OCI-LY7 (cell line): ENCODE results near the gene GPR132.

Experiments
- EZH2phosphoT487 ChIP-seq: fragments of 200-600 bp; sonication (generic); IDR thresholded peaks from 2 replicates; pipeline ENCODE4 v1.6.1; 2018; ENCODE audit warnings: low read depth, borderline replicate concordance, mild to moderate bottlenecking, mixed run types, antibody characterized with exemption, low read length, moderate library complexity, mixed read lengths
- TF ChIP-seq, protein P1 (sequence below): fragments of 200-600 bp; sonication (generic); conservative IDR thresholded peaks from 2 replicates; pipeline ENCODE4 v1.5.1; 2014; ENCODE audit warnings: mild to moderate bottlenecking, antibody characterized with exemption, low read length, moderate library complexity, mixed read lengths

DNA sequence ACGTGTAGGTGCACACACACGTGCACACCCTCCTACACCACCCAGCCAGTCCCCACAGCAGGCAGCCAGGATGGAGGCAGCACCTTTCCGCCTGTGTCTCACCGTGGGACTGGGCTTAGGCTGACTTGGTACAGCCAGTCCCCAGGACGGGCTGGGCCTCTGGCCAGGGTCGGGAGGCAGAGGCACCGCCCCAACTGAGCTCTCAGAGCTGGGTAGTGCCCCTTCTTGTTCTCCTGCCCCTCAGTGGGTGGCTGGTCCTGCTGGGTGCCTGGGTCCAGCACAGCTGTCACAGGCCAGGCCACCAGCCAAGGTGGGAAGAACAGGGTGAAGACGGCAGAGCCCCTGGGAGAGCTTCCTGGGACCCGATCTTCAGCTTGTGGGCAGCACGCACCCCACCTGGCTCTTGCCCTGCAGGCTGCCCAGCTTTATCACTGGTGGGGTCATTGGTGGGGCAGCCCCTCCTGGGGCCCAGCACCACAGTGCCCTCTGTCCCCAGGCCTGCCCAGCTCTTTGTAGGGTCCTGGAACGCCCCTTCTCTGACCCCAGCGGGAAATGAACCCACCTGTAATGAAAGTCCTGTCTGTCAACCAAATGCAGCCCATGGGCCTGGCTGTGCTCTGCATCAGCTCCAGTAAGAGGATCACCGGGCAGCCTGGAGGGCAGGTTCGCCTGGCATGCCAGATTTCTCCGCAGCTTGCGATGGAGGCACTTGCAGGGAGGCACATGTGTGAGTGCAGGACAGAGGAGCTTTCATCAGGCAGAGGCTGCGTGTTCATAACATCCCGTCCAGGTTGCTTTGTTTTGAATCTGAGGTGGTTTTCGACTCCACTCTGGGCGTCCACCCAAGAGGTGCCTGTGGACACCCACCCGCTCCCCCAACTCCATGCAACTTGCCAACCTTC lies 59.0 kb downstream of the GPR132 start:
- TF ChIP-seq, protein P1, sequence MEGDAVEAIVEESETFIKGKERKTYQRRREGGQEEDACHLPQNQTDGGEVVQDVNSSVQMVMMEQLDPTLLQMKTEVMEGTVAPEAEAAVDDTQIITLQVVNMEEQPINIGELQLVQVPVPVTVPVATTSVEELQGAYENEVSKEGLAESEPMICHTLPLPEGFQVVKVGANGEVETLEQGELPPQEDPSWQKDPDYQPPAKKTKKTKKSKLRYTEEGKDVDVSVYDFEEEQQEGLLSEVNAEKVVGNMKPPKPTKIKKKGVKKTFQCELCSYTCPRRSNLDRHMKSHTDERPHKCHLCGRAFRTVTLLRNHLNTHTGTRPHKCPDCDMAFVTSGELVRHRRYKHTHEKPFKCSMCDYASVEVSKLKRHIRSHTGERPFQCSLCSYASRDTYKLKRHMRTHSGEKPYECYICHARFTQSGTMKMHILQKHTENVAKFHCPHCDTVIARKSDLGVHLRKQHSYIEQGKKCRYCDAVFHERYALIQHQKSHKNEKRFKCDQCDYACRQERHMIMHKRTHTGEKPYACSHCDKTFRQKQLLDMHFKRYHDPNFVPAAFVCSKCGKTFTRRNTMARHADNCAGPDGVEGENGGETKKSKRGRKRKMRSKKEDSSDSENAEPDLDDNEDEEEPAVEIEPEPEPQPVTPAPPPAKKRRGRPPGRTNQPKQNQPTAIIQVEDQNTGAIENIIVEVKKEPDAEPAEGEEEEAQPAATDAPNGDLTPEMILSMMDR: no peak
- no peak for TF ChIP-seq EZH2phosphoT487
